Neural progenitor cell (in vitro differentiated cells): ENCODE results near the gene RIMOC1.

ENCODE experiments used
- CTCF ChIP-seq: fragments of 200-600 bp; sonication (generic); IDR thresholded peaks from 2 replicates; pipeline ENCODE4 v1.5.1; 2017; ENCODE audit warnings: antibody characterized with exemption, mild to moderate bottlenecking
- EZH2 ChIP-seq: fragments of 200-600 bp; sonication (generic); IDR thresholded peaks from 2 replicates; pipeline ENCODE4 v1.6.1; 2017; ENCODE audit warnings: antibody characterized with exemption, mild to moderate bottlenecking, moderate library complexity
- EZH2phosphoT487 ChIP-seq: fragments of 200-600 bp; sonication (generic); IDR thresholded peaks from 2 replicates; pipeline ENCODE4 v1.6.1; 2017; ENCODE audit warnings: antibody characterized with exemption

GRCh38 chr5:41883243-41883642 lies 20.9 kb upstream of the RIMOC1 start:
- TF ChIP-seq CTCF = no peak
- no peak for TF ChIP-seq EZH2
- TF ChIP-seq EZH2phosphoT487 = no peak
